Measurements from ENCODE around the gene TMEM72. TPM values are rescaled to one million over a fixed set of nuclear protein-coding genes. Genes with fewer than 3 reads are reported as not detected.

The TMEM72 gene
- total RNA-seq, 1 donor from 2014 or later: not detected

DNA sequence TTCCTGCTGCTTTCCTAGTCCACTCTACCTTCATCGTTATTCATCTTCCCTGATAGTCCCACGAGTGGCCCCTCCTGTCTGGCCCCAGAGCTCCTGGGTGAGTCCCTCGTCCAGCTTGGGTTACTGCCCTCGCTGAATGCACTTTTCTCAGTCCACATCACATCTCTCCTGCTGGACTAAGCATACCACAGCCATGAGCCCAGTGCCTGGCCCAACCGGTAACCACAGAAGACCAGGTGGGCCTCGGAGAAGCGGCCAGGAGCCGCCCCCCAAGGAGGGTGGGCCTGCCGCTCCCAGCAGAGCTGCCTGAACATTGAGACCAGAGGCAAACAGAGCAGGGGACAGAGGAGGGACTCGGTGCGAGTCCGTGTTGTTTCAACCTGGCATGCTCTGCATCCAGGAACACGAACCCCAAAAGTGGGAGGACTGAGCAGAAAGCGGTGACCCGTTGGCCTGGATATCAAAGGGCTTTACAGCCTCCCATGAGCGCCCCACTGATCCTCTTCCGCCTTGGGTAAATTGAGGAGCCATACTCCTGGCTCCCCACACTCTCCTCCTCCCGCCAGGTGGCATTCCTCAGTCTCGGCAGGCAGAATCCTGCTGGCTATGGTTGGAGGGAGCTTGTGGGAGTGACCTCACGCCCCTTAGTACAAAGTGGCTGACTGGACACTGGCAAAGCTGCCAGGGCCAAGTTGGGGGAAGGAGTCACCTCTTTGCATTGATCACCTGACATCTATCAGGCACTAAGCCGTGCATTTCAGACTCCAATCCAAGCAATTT lies 13.3 kb downstream of the TMEM72 start:
- H3K27ac ChIP-seq (ENCODE audit: low read depth, low read length): no peak overlapping the region
- no peak overlapping the region for H3K4me2 ChIP-seq (ENCODE audit: low read length)
- H3K9me3 ChIP-seq (ENCODE audit: insufficient read depth, low read depth, low read length): no peaks in the 10 kb centered on the region
- no peak for TF ChIP-seq EZH2 (IDR thresholded peaks at IDR 0.05; ENCODE audit: insufficient read depth, low read length)
- TF ChIP-seq, protein P1, sequence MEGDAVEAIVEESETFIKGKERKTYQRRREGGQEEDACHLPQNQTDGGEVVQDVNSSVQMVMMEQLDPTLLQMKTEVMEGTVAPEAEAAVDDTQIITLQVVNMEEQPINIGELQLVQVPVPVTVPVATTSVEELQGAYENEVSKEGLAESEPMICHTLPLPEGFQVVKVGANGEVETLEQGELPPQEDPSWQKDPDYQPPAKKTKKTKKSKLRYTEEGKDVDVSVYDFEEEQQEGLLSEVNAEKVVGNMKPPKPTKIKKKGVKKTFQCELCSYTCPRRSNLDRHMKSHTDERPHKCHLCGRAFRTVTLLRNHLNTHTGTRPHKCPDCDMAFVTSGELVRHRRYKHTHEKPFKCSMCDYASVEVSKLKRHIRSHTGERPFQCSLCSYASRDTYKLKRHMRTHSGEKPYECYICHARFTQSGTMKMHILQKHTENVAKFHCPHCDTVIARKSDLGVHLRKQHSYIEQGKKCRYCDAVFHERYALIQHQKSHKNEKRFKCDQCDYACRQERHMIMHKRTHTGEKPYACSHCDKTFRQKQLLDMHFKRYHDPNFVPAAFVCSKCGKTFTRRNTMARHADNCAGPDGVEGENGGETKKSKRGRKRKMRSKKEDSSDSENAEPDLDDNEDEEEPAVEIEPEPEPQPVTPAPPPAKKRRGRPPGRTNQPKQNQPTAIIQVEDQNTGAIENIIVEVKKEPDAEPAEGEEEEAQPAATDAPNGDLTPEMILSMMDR (IDR thresholded peaks at IDR 0.05; ENCODE audit: insufficient read depth, low read depth, low read length): no peak
- no peaks in the 10 kb centered on the region for H3K4me1 ChIP-seq (ENCODE audit: insufficient read depth, low read length)
- H3K79me2 ChIP-seq (ENCODE audit: insufficient read depth, low read length): no peaks in the 10 kb centered on the region
- H4K20me1 ChIP-seq (ENCODE audit: insufficient read depth, low read length): no peaks in the 10 kb centered on the region
- H3K4me3 Mint-ChIP-seq (ENCODE audit: unreplicated experiment): no peak overlapping the region
- FAIRE-seq: no peak
- H3K9ac ChIP-seq (ENCODE audit: low read length): no peak overlapping the region
- H3K27me3 Mint-ChIP-seq (ENCODE audit: low read depth, unreplicated experiment): peaks cover 28% of the 10 kb centered on the region
- no peak overlapping the region for H2AFZ ChIP-seq (ENCODE audit: low read depth, low read length)
- no peaks in the 10 kb centered on the region for H3K36me3 Mint-ChIP-seq (ENCODE audit: low read depth, unreplicated experiment)
- H3K4me1 Mint-ChIP-seq (ENCODE audit: low read depth, unreplicated experiment): no peaks in the 10 kb centered on the region
- H3K9me3 Mint-ChIP-seq (ENCODE audit: unreplicated experiment): peaks cover 12% of the 10 kb centered on the region
- no peak for DNase-seq (ENCODE audit: low read depth)
- no peaks in the 10 kb centered on the region for H3K36me3 ChIP-seq (ENCODE audit: insufficient read depth, low read length)
- H3K27me3 ChIP-seq (ENCODE audit: insufficient read depth, low read length): peaks cover 3% of the 10 kb centered on the region
- H3K27ac Mint-ChIP-seq (ENCODE audit: unreplicated experiment): no peak overlapping the region
- no peak overlapping the region for H3K4me3 ChIP-seq (ENCODE audit: insufficient read depth, low read depth, low read length)

DNA sequence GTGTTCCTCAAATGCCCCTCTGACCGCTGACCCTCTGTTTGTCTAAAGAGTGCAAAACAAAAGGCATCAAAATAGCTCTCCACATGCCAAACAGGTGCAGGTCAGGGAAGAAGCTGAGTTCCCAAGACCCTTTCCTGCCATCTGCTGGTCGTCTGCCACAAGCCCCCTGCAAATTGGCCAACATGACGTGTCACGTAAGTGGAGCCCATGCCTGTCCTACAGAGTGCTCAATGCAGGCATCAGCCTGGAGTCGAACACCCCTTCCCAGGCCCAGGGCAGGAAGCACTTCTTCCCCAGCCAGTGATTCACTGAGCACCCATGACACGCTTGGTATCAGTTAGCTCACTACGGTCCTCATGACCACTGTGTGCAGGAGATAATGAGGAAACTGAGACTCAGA lies 14.1 kb downstream of the TMEM72 start:
- H3K9me3 ChIP-seq (ENCODE audit: insufficient read depth, low read depth, low read length): no peaks in the 10 kb centered on the region
- Mint-ChIP-seq H3K9me3 (ENCODE audit: unreplicated experiment) (peaks cover 14% of the 10 kb centered on the region), H3K36me3 (ENCODE audit: low read depth, unreplicated experiment) (no peaks in the 10 kb centered on the region), H3K27me3 (ENCODE audit: low read depth, unreplicated experiment) (peaks cover 29% of the 10 kb centered on the region), H3K4me3 (ENCODE audit: unreplicated experiment) (no peak overlapping the region), H3K27ac (ENCODE audit: unreplicated experiment) (no peak overlapping the region), H3K4me1 (ENCODE audit: low read depth, unreplicated experiment) (no peaks in the 10 kb centered on the region)
- no peaks in the 10 kb centered on the region for H3K36me3 ChIP-seq (ENCODE audit: insufficient read depth, low read length)
- H3K4me2 ChIP-seq (ENCODE audit: low read length): no peak overlapping the region
- peaks cover 3% of the 10 kb centered on the region for H3K27me3 ChIP-seq (ENCODE audit: insufficient read depth, low read length)
- no peak overlapping the region for H3K4me3 ChIP-seq (ENCODE audit: insufficient read depth, low read depth, low read length)
- H4K20me1 ChIP-seq (ENCODE audit: insufficient read depth, low read length): no peaks in the 10 kb centered on the region
- H3K27ac ChIP-seq (ENCODE audit: low read depth, low read length): no peak overlapping the region
- no peak for TF ChIP-seq EZH2 (IDR thresholded peaks at IDR 0.05; ENCODE audit: insufficient read depth, low read length)
- TF ChIP-seq, protein P1 (IDR thresholded peaks at IDR 0.05; ENCODE audit: insufficient read depth, low read depth, low read length): peak; percentile 17
- H3K79me2 ChIP-seq (ENCODE audit: insufficient read depth, low read length): no peaks in the 10 kb centered on the region
- H3K9ac ChIP-seq (ENCODE audit: low read length): no peak overlapping the region
- no peak for DNase-seq (ENCODE audit: low read depth)
- no peaks in the 10 kb centered on the region for H3K4me1 ChIP-seq (ENCODE audit: insufficient read depth, low read length)
- FAIRE-seq: no peak
- H2AFZ ChIP-seq (ENCODE audit: low read depth, low read length): no peak overlapping the region
